ENCODE measurements around the gene DNAJC16.

The DNAJC16 gene

GRCh38 chr1:15620902-15621682, 94.4 kb downstream of the DNAJC16 start:
- no peak for TF ChIP-seq CTCF (IDR thresholded peaks at IDR 0.05; ENCODE audit: extremely low read depth, missing control alignments)

GRCh38 chr1:15621975-15622374, 95.3 kb downstream of the DNAJC16 start:
- no peak for TF ChIP-seq CTCF (IDR thresholded peaks at IDR 0.05; ENCODE audit: extremely low read depth, missing control alignments)
- DNase-seq (ENCODE audit: low spot score) = no peak

More at GRCh38 chr1:15620902-15621682, 94.4 kb downstream of the DNAJC16 start:
- no peak for DNase-seq (ENCODE audit: low spot score)

- TF ChIP-seq CTCF (IDR thresholded peaks at IDR 0.05; ENCODE audit: extremely low read depth, missing control alignments) = no peak
- no peak for DNase-seq (ENCODE audit: low spot score)
These were observed 96.2 kb downstream of the DNAJC16 start for GRCh38 chr1:15622712-15623373.

- no peak for TF ChIP-seq CTCF (IDR thresholded peaks at IDR 0.05; ENCODE audit: extremely low read depth, missing control alignments)
- DNase-seq (ENCODE audit: low spot score) = no peak
These were observed 96.8 kb downstream of the DNAJC16 start for GRCh38 chr1:15623435-15623834.

GRCh38 chr1:15624133-15624714, 97.6 kb downstream of the DNAJC16 start:
- TF ChIP-seq CTCF (IDR thresholded peaks at IDR 0.05; ENCODE audit: extremely low read depth, missing control alignments) = no peak
- no peak for DNase-seq (ENCODE audit: low spot score)

- no peak for TF ChIP-seq CTCF (IDR thresholded peaks at IDR 0.05; ENCODE audit: extremely low read depth, missing control alignments)
- DNase-seq (ENCODE audit: low spot score) = no peak
These were observed 98.6 kb downstream of the DNAJC16 start for GRCh38 chr1:15625056-15625917.

All from GM20000 (cell line).